ENCODE measurements around the gene AUTS2.

GRCh38 chr7:70565721-70566370, 967.6 kb downstream of the AUTS2 start:
- TF ChIP-seq POLR2AphosphoS5 (IDR thresholded peaks at IDR 0.05; ENCODE audit: low read depth, low read length) (no peak), CTCF (IDR thresholded peaks at IDR 0.05) (no peak), REST (IDR thresholded peaks at IDR 0.05; ENCODE audit: insufficient read depth in 1 of 2, low read depth in 2 of 2, low read length in 1 of 2) (no peak)

All from Panc1 (cell line).